ENCODE data around the gene RAD54L2. TPM values are rescaled to one million over a fixed set of nuclear protein-coding genes. Genes with fewer than 3 reads are reported as not detected.

The RAD54L2 gene
- total RNA-seq, 1 experiment from 2014 or later = 18.9 TPM

DNA sequence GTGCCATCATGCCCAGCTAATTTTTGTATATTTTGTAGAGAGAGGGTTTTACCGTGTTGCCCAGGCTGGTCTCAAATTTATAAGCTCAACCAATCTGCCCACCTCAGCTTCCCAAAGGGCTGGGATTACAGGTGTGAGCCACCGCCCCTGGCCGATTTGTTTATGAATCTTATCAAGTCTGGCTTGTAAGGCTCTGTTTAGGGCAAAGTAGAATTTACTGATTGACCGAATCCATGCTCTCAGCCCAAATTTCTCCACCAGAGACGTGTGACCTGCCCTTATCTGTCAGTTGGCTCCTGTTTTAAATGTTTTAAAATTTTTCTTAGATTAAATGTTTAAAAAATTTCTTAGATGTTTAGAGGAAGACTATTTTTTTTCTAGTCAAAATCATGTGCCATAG is 19.5 kb downstream of the RAD54L2 start:
- intact Hi-C loops (cut with micrococcal nuclease; ENCODE audit: unreplicated experiment) (no loop called here), in situ Hi-C loops (cut with HindIII; ENCODE audit: low pct_unique_long_range_greater_than_20kb, low sequenced_read_pairs) (no loop called here)
- CTCF ChIA-PET = no interaction called here
- Histone ChIP-seq H3K4me3 (ENCODE audit: low read depth in 2 of 2, low read length in 2 of 2) (no peak overlapping the region), H3K4me1 (ENCODE audit: control insufficient read depth, insufficient read depth, low read length) (no peaks in the 10 kb centered on the region), H3K36me3 (ENCODE audit: control insufficient read depth, insufficient read depth, low read length) (no peaks in the 10 kb centered on the region), H3K27me3 (ENCODE audit: control insufficient read depth, insufficient read depth, low read length) (no peaks in the 10 kb centered on the region), H3K9me3 (ENCODE audit: control insufficient read depth, insufficient read depth, low read depth, low read length) (no peaks in the 10 kb centered on the region), H3K27ac (ENCODE audit: low read length) (no peak overlapping the region)
- DNase-seq (ENCODE audit: low read depth, low spot score) (no peak), ATAC-seq (no peak)
- BruUV-seq (replicated peaks) = no TSS peak
- TF ChIP-seq TCF7L2 (IDR thresholded peaks at IDR 0.05; ENCODE audit: low read depth, low read length) (no peak), POLR2AphosphoS5 (IDR thresholded peaks at IDR 0.05; ENCODE audit: low read depth, low read length) (no peak), SIN3A (IDR thresholded peaks at IDR 0.05; ENCODE audit: borderline replicate concordance, insufficient read depth, low read depth, low read length) (no peak)
- TF ChIP-seq, protein P1, sequence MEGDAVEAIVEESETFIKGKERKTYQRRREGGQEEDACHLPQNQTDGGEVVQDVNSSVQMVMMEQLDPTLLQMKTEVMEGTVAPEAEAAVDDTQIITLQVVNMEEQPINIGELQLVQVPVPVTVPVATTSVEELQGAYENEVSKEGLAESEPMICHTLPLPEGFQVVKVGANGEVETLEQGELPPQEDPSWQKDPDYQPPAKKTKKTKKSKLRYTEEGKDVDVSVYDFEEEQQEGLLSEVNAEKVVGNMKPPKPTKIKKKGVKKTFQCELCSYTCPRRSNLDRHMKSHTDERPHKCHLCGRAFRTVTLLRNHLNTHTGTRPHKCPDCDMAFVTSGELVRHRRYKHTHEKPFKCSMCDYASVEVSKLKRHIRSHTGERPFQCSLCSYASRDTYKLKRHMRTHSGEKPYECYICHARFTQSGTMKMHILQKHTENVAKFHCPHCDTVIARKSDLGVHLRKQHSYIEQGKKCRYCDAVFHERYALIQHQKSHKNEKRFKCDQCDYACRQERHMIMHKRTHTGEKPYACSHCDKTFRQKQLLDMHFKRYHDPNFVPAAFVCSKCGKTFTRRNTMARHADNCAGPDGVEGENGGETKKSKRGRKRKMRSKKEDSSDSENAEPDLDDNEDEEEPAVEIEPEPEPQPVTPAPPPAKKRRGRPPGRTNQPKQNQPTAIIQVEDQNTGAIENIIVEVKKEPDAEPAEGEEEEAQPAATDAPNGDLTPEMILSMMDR (IDR thresholded peaks at IDR 0.05) = no peak
- TF ChIP-seq, protein P2, sequence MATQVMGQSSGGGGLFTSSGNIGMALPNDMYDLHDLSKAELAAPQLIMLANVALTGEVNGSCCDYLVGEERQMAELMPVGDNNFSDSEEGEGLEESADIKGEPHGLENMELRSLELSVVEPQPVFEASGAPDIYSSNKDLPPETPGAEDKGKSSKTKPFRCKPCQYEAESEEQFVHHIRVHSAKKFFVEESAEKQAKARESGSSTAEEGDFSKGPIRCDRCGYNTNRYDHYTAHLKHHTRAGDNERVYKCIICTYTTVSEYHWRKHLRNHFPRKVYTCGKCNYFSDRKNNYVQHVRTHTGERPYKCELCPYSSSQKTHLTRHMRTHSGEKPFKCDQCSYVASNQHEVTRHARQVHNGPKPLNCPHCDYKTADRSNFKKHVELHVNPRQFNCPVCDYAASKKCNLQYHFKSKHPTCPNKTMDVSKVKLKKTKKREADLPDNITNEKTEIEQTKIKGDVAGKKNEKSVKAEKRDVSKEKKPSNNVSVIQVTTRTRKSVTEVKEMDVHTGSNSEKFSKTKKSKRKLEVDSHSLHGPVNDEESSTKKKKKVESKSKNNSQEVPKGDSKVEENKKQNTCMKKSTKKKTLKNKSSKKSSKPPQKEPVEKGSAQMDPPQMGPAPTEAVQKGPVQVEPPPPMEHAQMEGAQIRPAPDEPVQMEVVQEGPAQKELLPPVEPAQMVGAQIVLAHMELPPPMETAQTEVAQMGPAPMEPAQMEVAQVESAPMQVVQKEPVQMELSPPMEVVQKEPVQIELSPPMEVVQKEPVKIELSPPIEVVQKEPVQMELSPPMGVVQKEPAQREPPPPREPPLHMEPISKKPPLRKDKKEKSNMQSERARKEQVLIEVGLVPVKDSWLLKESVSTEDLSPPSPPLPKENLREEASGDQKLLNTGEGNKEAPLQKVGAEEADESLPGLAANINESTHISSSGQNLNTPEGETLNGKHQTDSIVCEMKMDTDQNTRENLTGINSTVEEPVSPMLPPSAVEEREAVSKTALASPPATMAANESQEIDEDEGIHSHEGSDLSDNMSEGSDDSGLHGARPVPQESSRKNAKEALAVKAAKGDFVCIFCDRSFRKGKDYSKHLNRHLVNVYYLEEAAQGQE (IDR thresholded peaks at IDR 0.05; ENCODE audit: insufficient read depth in 1 of 2, low read depth in 2 of 2, low read length in 1 of 2) = no peak
- POLR2A ChIA-PET = no interaction called here

DNA sequence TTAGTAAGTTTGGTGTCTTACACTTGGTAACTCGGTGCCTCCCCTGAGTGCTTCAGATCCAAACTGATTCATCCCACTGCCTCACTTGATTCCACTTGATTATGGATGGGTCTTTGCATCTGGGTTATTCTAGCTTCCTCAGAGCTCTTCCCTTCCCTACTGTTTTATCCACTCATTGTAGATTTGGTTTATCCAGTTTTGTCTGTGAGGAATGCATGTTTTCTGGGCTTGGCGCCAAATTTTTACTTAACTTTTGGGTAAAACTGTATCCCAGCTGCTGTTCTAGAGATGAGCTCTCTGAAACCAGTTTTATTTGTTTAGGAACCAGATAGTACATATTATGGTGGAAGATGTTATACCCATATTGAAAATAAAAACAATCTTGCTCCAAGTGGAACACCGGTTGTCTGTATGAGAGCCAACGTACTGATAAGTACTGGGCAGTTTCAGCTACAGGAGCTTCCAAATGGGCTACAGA is 20.9 kb downstream of the RAD54L2 start:
- no TSS peak for BruUV-seq (replicated peaks)
- in situ Hi-C loops (cut with HindIII; ENCODE audit: low pct_unique_long_range_greater_than_20kb, low sequenced_read_pairs) = no loop called here
- POLR2A ChIA-PET = no interaction called here
- CTCF ChIA-PET = no interaction called here
- H3K9me3 ChIP-seq (ENCODE audit: control insufficient read depth, insufficient read depth, low read depth, low read length) = no peaks in the 10 kb centered on the region
- DNase-seq (ENCODE audit: low read depth, low spot score) (no peak), ATAC-seq (no peak)
- no peak overlapping the region for H3K4me3 ChIP-seq (ENCODE audit: low read depth in 2 of 2, low read length in 2 of 2)
- intact Hi-C loops (cut with micrococcal nuclease; ENCODE audit: unreplicated experiment) = no loop called here
- no peaks in the 10 kb centered on the region for H3K4me1 ChIP-seq (ENCODE audit: control insufficient read depth, insufficient read depth, low read length)
- H3K27ac ChIP-seq (ENCODE audit: low read length) = no peak overlapping the region
- H3K36me3 ChIP-seq (ENCODE audit: control insufficient read depth, insufficient read depth, low read length) = no peaks in the 10 kb centered on the region
- no peak for TF ChIP-seq TCF7L2 (IDR thresholded peaks at IDR 0.05; ENCODE audit: low read depth, low read length)
- TF ChIP-seq, protein P1 (IDR thresholded peaks at IDR 0.05) = no peak
- TF ChIP-seq POLR2AphosphoS5 (IDR thresholded peaks at IDR 0.05; ENCODE audit: low read depth, low read length) = no peak
- TF ChIP-seq SIN3A (IDR thresholded peaks at IDR 0.05; ENCODE audit: borderline replicate concordance, insufficient read depth, low read depth, low read length) = no peak
- TF ChIP-seq, protein P2 (IDR thresholded peaks at IDR 0.05; ENCODE audit: insufficient read depth in 1 of 2, low read depth in 2 of 2, low read length in 1 of 2) = no peak
- H3K27me3 ChIP-seq (ENCODE audit: control insufficient read depth, insufficient read depth, low read length) = no peaks in the 10 kb centered on the region

Data from Panc1 (cell line).